NCI-H446 (cell line): ENCODE data around the gene WHAMM.
"Not testable (repeated sequence)": the region's sequence is repeated elsewhere in the genome, so short reads cannot be mapped to it uniquely, and the experiment has no call there.

Source experiments
- DNase-seq, 2 experiments: peaks; one replicate each; lab custom pipeline; 2025; lab: John Stamatoyannopoulos, UW

WHAMM gene

DNA sequence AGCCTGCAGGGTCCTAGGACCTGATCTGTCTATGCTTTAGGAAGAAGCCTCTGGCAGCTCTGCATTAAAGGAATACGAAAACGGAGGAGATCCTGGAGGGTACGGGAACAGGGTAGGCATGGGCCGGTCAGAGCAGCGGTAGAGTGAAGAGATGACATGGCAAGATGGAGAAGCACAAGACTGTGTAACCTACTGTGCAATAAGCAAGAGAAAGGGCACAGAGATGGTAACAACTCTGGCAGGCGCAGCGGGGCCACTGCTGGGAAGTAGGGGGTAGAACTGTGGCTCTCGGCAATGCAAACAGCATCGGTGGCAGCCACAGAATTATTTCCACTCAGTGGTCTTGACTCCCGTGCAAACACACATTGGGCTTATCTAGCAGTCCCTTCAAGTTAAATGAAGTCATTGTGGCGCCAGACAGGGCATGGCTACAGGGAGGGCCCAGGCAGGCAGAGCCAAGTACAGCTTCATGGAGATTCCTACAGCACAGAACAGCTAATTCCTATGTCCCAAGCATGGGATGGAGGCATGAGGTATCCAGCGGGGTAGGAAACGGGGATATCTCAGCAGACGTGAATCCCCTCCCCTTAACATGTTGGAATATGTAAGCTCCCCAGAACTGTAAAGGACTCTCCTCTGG is 28.8 kb downstream of the WHAMM start:
- no peak for DNase-seq

DNA sequence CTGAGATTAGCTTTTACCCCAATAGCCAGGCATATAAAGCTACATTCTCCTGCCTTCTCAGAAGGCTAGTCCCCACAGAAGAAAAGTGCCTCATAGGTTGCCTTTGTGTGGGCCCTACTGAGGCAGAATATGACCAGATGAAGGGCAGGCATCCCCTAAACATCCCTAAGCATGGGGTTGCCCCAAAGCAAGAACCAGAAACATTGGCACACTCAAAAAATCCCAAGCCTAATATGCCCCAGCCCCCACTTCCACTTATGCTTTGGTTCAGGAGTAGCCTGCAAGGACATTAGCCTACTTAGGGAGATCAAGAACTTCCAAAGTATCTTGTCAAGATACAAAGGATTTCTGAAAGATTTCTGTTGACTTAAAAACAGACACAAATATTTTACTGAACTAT is 29.7 kb downstream of the WHAMM start:
- DNase-seq, result no peak

DNA sequence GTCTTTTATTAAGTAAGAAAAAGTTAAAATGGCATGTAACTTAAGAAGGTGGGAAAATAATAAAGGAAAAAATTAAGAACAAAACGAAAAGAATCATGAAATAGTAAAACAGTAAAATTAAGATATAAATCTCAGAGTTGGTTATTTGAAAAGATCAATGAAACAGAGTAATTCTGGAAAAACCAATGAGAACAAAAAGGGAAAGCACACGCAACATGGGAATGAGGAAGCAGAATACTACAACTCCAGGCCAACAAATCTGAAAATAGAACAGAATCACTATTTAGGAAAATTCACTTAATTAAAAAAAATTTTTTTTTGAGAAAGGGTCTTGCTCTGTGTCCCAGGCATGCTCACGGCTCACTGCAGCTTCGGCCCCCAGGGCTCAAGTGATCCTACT is 30.7 kb downstream of the WHAMM start:
- no peak for DNase-seq

DNA sequence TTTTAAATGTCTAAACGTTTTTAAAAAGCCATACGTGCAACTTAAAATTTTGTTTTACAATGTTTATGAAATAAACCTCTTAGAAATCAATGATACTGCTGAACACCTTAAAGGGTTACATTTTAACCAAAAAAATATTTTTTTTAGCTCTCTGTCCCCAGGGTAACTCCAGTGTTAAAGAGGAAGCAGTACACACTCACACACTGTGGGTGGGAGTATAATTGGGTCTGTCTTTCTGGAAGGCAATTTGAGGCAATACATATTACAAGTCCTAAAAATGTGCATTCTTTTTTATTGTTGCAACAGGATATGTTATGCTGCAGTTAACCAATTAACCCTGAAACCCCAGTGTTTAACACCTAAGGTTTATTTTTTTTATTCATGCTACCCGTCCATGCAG is 34.1 kb downstream of the WHAMM start:
- DNase-seq, result no peak

DNA sequence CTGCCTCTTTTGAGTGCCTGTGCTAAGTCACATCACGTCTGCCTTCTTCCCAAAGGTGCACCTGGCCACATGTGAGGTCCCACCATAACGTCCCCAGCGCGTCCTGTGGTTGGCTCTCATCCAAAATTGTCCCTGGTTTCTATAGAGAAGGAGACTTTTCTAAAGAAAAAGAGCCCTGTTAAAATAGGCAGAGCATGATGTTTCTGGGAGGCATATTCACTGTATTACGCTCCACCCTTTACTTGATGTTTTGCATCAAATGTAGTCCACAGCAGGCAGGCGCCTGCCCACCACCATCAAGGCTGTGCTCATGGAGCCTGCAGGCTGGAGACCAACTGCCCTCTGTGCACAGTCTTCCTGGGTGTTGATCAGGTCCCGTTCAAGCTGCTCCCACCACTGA is 36.3 kb downstream of the WHAMM start:
- DNase-seq, result no peak

DNA sequence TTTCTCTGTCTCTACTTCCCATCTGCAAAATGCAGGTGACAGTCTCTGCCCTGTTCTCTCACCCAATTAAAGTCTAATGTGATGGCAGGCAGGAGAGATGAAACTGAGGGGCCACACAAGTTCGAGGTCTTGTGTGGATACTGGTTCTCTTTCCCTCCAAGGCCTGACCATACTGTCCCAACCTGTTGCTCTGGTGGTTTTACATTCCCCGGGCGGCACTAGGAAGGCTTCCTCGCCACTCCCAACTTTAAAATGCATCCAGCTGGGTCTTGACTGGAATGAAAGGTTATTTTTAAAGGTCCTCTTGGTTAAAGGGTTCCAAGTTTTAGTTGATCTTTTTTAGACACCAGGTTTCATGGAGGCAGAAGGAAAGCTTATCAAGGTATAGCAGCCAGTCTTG is 37.2 kb downstream of the WHAMM start:
- DNase-seq, result no peak

DNA sequence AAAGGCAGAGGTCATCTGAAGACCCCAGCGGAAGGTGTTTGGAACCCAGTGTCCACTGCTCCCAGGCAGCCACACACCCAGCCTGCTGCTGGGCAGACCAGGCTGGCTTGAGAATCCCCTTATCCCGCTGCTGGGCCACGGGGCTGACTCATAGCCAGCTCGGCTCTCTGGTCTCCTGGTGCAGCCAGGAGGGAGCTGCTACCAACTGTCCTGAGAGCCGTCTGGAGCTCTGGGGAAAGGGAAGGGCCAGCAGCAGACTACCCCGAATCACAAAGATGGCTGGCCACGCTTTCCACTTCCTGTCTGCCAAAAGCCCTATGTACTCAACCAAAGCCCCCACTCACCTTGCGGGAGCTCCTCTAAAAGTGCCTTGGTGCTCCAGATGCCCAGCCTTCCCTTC is 38.3 kb downstream of the WHAMM start:
- no peak for DNase-seq

DNA sequence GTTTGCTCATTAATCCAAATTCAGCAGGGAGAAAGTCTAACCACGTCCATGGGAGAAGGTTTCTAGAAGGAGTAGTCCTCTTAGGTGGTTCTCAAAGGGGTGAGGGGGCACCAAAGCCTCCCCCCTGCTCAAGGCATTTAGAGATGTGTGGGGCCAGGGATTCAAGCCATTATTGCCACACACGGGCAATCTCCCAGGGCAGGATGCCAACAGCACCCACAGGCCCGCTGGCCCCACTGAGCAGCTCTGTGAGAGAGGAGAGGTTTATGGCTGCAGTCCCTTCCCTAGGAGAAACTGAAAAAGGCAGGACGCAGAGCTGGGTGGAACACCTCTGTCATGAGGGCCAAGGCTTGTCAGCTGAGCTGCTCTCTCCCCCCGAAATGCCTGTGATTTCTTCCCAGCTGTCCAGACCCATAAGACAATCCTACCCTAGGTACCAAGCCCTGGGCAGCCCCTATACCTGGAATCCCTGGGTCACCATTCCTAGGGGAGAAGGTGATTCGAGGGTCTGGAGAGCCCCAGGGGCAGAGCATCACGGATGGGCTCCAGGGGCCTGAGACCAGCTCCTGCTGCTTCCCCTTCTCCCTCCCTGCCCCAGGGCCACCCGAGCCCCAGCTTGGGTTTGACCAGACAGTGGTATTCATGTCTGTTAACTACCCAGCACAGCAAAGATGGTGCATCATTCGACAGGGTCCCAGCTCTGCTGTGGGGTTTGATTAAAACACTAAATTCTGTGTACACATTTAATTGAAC is 39.0 kb downstream of the WHAMM start:
- DNase-seq, result no peak

DNA sequence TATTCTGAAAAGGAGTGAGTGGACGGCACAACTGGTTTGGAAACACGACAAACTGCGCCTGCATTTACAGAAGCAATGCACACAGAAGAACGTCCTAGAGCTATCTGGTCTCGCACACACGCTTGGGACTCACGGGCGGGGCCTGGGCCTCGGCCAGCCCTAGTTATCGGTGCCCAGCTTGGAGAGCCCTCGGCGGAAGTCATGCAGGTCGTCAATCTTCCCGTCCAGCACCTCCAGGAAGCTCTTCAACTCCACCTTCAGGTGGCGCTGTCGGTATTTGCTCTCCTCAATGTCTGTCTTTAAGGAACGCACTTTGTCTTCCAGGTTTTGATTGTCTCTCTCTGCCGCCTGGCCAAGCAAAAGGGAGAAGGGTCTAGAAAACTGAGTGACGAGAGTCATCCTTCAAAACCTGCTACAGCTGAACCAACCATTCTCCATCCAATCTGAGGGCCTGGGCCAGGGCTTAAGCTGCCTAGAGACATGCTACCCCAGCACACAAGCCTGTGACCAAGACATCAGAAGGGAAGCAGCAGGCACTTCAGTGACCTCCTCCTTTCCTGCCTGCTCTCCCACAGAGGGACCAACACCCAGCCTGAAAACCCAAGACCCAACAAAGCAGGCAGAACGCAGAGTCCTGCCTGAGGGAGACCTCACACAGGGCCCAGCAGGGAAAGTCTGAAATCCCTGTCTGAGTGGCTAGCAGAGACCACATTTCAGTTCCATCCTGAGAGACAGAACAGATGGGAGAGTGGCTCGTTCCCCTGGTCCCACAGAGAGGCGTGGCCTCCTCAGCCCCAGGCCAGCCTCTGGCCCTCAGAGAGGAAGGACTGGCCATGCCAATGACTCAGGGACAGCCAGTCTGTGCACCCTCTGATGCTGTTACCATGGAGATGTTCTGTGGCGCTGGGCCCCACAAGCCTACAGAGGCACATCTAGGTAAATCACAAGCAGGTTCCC is 40.4 kb downstream of the WHAMM start:
- DNase-seq, result peak; percentile 32 to 76

DNA sequence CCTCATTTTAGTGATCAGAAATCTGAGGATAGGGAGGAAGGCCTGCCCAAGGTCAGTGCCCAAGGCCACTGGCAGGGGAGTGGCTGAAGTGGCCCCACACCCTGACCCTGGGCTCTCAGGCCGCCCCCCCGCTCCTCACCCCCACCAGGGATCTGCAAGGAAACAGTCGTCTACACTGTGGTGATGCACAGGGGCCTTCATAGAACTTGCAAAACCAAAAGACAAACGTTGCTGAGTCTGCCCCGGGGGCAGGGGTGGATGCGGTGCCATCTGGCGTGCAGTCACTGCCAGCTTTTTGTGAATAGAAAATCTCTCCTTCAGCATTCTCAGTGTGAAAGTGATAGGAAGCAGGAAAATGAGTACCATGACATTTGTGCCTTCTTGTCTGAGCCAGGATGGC is 41.3 kb downstream of the WHAMM start:
- peak; percentile 32 to 77 for DNase-seq

DNA sequence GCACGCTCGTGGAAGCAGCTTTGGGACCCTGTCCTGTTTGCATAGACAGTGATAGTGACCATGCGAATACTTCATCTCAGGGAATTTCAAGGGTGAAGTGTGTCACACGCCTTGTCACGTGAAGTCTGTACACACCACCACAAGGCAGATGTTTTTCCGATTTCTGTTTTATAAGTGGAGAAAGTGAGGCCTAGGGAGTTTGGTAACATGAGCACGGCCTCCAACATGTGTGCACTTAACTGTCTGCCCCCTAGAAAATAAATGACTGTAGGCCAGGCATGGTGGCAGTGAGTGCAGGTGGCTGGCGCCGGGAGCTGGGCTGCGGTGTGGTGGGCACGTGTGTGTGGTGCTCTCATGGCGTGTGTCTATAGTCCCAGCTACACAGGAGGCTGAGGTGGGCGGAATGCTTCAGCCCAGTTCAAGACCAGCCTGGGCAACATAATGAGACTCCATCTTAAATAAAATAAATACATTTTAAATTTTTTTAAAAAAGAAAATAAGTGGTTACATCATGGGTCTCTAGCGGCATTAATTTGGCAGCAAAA is 42.0 kb downstream of the WHAMM start:
- no peak for DNase-seq

DNA sequence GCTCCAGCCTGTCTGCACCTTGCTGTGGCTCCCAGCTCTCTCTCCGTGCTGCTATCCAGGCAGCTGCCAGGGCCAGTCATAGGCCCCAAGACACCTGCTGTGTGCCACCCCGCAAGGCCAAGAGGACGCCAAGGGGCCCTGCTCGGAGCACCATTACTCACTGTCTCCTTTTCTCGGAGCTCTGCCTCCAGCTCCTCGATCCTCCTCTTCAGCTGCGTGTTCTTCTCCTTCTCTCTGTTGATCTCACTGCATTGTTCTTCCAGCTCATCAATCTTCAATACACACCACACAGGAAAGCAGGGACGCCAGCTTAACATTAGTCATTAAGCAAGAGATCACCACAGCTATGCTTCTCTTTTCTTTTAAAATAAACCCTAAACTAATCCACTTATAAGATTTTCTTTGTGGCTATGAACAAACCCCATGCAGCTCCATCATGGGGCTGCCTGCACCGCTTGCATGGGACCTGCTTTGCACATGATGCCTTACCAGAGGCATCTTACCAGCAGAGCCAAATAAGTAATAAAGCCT is 42.6 kb downstream of the WHAMM start:
- no peak for DNase-seq

DNA sequence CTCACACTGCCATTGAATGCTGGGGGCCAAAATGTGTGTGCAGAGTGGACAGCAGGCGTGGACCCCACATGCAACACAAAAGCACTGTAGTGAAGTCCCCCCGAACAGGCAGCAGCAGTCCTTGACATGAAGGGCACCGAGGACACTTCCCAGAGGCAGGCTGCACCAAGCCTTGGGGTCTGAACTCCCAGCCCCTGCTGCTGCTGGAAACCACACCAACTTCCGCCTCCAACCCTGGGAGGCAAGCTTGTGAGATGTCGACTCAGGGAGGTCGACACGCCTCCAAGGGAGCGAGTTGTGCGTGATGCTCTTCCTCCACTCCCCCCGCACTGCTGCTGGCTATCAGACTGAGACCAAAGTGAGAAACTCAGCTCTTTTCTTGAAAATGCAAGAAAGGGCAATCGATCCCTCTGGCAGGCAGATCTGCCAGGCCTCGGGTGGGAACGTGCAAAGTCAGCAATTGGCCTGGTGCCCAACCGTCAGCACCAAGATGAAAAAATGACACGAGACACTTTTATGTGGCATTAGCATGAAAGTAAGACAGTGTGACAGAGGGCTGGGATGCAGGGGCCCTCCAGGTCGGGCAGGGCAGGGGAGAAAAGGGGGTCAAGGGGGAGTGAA is 43.6 kb downstream of the WHAMM start:
- DNase-seq, result no peak

DNA sequence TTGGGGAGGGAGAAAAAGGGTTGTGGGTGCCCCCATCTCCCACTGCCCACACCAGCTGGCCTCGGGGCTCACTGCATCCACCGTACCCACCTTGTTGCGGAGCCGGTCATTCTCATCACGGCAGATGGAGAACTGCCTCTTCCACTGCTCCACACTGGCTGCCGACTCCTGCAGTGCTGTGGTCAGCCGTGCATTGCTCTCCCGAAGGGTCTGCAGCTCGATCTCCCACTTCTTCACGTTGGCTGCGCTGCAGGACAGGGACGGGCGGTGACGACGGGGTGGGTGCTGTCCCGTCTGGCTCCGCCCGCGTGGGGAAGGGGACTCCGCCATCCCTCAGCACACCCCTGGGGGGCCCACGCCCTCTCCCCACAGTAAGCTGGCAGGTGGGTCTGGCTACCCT is 45.1 kb downstream of the WHAMM start:
- no peak for DNase-seq

DNA sequence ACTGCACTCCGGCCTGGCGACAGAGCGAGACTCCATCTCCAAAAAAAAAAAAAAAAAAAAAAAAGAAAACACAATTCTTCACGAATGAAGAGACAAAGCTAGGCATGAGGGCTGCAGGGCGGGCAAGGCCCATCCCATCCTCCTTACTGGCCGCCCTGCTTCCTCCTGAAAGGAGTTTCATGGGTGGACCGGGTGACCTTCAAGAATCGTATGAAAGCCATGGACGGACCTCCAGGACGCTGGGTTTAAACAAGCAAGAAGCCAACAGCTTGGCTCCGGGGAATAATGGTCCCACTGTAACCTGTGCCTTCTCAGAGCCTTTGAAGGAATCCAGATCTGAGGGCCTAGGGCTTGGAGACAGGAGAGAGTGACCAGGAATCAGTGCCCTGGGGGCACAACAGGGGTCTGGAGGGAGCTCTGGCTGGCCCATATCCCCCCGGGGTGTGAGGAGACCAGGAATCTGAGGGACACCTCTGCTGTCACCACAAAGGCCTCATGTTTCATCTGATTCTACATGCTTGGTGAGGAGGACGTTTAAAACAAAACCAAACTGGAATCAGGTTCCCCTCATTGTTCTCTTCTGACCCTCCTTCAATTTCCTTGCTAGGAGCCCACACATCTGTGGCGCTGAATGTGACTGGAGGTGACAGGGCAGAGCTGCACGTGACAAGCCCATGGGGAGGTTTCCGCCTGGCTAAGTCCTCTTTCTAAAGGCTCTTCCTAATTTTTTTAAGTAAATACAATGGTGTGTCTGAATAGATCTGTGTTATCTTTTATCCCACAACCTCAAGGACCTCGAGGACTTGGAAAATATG is 46.1 kb downstream of the WHAMM start:
- DNase-seq, result no peak

DNA sequence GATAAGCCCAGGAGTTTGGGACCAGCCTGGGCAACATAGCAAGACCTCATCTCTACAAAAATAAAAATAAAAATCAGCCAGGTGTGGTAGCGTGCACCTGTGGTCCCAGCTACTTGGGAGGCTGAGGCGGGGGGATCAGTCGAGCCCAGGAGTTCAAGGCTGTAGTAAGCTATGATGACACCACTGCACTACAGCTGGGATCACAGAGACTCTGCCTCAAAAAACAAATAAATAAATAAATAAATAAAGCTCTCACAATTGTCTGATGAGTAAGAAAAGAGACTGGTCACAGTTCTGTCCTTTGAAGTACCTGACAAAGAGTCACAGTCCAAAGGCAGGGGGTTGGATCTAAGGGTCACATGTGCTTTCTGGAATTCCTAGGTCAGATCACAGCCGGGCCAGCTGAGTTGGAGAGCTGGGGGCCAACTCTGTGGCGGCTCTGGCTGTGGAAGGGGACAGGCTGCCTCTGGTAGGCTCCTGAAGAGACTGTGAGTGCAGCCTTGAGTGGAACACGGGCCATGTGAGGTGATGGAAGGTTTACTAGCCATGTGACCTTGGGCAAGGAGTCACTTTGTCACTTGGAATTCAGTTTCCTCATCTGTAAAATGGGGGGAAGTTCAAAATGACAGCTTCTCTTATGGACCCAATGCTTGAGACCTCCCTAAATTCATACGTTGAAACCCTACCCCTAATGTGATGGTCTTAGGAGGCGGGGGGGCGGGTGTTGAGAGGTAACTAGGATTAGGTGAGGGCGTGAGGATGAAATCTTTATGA is 47.2 kb downstream of the WHAMM start:
- no peak for DNase-seq

DNA sequence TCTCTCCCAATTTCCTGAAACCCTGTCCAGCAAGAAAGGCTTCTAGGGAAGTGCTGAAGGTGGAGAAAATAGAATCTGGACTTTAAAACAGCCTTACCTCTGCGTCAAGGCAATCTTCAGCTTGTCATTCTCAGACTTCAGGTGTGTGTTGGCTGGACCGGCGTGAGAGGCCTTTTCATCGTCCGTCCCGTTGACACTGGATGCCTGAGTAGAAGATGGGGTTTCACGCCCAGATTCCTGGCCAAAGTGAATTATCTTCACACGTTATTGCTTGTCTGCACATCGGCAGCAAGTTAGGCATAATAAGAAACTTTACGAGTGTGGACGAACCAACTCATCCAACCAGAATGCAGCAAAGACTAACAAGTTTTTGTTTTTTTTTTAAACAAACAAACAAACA is 49.5 kb downstream of the WHAMM start:
- DNase-seq, result no peak

DNA sequence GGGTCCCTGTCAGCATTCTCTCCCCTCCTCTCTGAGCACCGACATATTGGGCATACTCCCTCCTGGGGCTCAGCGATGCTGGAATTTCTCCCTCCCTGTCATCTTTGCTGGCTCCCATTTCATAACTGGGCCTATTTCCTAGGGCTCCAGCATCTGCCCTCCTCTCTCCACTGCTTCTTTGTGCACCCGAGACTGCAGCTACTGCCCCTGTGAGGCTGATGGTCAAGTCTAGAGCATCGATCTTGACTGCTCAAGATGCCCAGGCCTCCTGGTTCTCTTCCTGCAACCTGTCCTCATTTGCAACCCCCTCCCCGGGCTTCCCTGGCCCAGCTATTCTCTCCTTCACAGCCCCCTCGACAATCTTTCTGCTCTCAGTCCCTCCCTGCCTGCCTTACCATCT is 53.5 kb downstream of the WHAMM start:
- DNase-seq, result no peak

DNA sequence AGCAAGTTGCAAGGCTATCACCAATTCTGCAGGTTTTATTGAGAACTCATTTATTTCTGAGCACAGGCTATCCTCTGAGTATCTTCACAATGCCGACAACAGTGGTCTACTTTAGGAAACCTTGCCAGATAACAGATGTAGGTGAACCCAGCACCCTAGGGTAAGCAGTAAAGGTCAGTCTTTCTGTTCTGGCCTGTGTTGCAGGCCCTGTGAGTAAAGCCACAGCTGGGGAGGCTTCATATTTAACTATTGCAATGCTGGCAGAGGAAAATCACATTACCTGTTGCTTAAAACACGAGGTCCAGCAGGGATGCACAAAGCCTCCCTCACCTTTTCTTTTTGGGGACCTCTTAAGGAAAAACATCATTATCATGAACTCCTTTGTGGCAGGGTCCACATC is 55.5 kb downstream of the WHAMM start:
- DNase-seq, result no peak

DNA sequence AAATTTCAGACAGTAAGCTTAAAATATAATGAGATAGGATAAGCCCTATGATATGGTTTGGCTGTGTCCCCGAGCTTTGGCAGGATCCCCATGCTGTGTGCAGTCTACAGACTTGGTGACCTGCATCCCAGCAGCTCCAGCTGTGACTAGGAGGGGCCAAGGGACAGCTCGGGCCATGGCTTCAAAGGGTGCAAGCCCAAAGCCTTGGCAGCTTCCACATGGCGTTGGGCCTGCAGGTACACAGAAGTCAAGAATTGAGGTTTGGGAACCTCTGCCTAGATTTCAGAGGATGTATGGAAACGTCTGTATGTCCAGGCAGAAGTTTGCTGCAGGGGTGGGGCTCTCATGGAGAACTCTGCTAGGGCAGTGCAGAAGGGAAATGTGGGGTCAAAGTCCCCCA is 56.2 kb downstream of the WHAMM start:
- DNase-seq, result not testable (repeated sequence)
